Measurements from ENCODE around the gene ANKIB1.

- TF ChIP-seq POLR2A (IDR thresholded peaks at IDR 0.05): no peak
- TF ChIP-seq CTCF (IDR thresholded peaks at IDR 0.05): no peak
Measured at GRCh38 chr7:92295391-92295790, 49.6 kb downstream of the ANKIB1 start.
